HepG2 (cell line): ENCODE results near the gene ADAMTS20. TPM values are rescaled to one million over a fixed set of nuclear protein-coding genes. Genes with fewer than 3 reads are reported as not detected.

Source experiments
- ATAC-seq: fragments of 200-7000 bp; cut with Tn5 transposase; 3 replicates; pipeline ENCODE4 v1.9.1; 2020; ENCODE audit warnings: mild to moderate bottlenecking, moderate library complexity
- BruUV-seq: library from RNA; stranded (reverse); fragments of 400-500 nt; replicated peaks from 2 replicates; lab custom pipeline; 2021; lab: Mats Ljungman, UMichigan
- CTCF ChIA-PET: fragments of 300-600 bp; formaldehyde crosslinking; extraction: SDS; loops from one replicate; lab custom pipeline; 2021; ENCODE audit warnings: low total read pairs, inconsistent platforms, low intra/inter-chr PET ratio; lab: Yijun Ruan, JAX
- POLR2A ChIA-PET: fragments of 350-600 bp; sonication (Branson Sonifier 250); formaldehyde crosslinking; loops from one replicate; lab custom pipeline; 2020; ENCODE audit warnings: antibody characterized with exemption, inconsistent platforms; lab: Yijun Ruan, JAX
- DNase-seq: peaks from one replicate; pipeline ENCODE4 v3.0.0-alpha.2; 2015; ENCODE audit warnings: low spot score
- FAIRE-seq: peaks from 3 replicates; lab custom pipeline; 2011; peaks lifted over from hg19 to GRCh38; lab: Jason Lieb, UNC
- H2AFZ ChIP-seq: one replicate; pipeline ENCODE4 v1.6.1; 2011; ENCODE audit warnings: low read length, inconsistent platforms
- H3K27ac ChIP-seq: fragments of 300-600 bp; 3 replicates; pipeline ENCODE4 v1.8.0; 2011; ENCODE audit warnings: mixed run types, mild to moderate bottlenecking, mixed read lengths, low read length, inconsistent platforms; ENCODE audit not compliant: insufficient read depth; ENCODE audit errors: extremely low read length
- H3K27me3 ChIP-seq, 2 experiments: fragments of 200-600 bp in 1 of 2; 2 replicates in 1 of 2; 3 replicates in 1 of 2; pipeline versions ENCODE4 v1.6.0 to v1.8.0; 2011; ENCODE audit warnings: low read length in 2 of 2, mild to moderate bottlenecking in 2 of 2, moderate library complexity in 2 of 2, inconsistent platforms in 1 of 2; ENCODE audit not compliant: insufficient read depth in 2 of 2, control insufficient read depth in 1 of 2
- H3K36me3 ChIP-seq, 2 experiments: fragments of 200-600 bp in 1 of 2; replicated peaks in 1 of 2; 2 replicates in 1 of 2; 3 replicates in 1 of 2; pipeline versions ENCODE4 v1.5.1 to v1.8.0; 2011; ENCODE audit warnings: low read length in 2 of 2, inconsistent platforms in 1 of 2; ENCODE audit not compliant: insufficient read depth in 2 of 2, control insufficient read depth in 1 of 2
- H3K4me1 ChIP-seq: 2 replicates; pipeline ENCODE4 v1.5.1; 2012; ENCODE audit warnings: low read length, inconsistent platforms; ENCODE audit not compliant: insufficient read depth
- H3K4me2 ChIP-seq: 2 replicates; pipeline ENCODE4 v1.6.0; 2011; ENCODE audit warnings: low read depth, low read length, inconsistent platforms
- H3K4me3 ChIP-seq, 3 experiments: fragments of 200-600 bp in 1 of 3; sonication (generic), shearing (Covaris generic) in 1 of 3; replicated peaks in 1 of 3; 2 replicates each; pipeline ENCODE4 v1.5.1; 2011 to 2016; ENCODE audit warnings: low read length in 3 of 3, inconsistent platforms in 2 of 3, low read depth in 2 of 3, mild to moderate bottlenecking in 2 of 3, control low read depth in 1 of 3, mixed read lengths in 1 of 3; ENCODE audit not compliant: insufficient read depth in 1 of 3
- H3K79me2 ChIP-seq: one replicate; pipeline ENCODE4 v1.6.1; 2011; ENCODE audit warnings: low read length, inconsistent platforms; ENCODE audit not compliant: insufficient read depth
- H3K9ac ChIP-seq: 2 replicates; pipeline ENCODE4 v1.6.0; 2011; ENCODE audit warnings: mild to moderate bottlenecking, low read depth, low read length, inconsistent platforms; ENCODE audit not compliant: insufficient read depth
- H3K9me3 ChIP-seq: 2 replicates; pipeline ENCODE4 v1.5.1; 2012; ENCODE audit warnings: mild to moderate bottlenecking, low read length
- H4K20me1 ChIP-seq: 2 replicates; pipeline ENCODE4 v1.6.0; 2011; ENCODE audit warnings: inconsistent platforms, mild to moderate bottlenecking, low read length, moderate library complexity; ENCODE audit not compliant: insufficient read depth
- CREM ChIP-seq, 2 experiments: sonication (generic) in 1 of 2; formaldehyde crosslinking in 1 of 2; IDR thresholded peaks; 2 replicates each; pipeline versions ENCODE4 v1.4.0 to v1.6.1; 2016 to 2020; ENCODE audit warnings: antibody characterized with exemption in 1 of 2, mild to moderate bottlenecking in 1 of 2, missing genetic modification reagents in 1 of 2
- ERF ChIP-seq: IDR thresholded peaks from 2 replicates; pipeline ENCODE4 v1.6.1; 2018; ENCODE audit warnings: missing biosample characterization, missing genetic modification reagents
- GLI4 ChIP-seq: sonication (generic); formaldehyde crosslinking; IDR thresholded peaks from 2 replicates; pipeline ENCODE4 v1.5.1; 2020; ENCODE audit warnings: missing genetic modification reagents, mild to moderate bottlenecking, moderate library complexity, borderline replicate concordance
- HDAC2 ChIP-seq: sonication (generic); formaldehyde crosslinking; IDR thresholded peaks from 2 replicates; pipeline ENCODE4 v1.4.0; 2020; ENCODE audit warnings: missing genetic modification reagents
- KDM2A ChIP-seq: sonication (generic); formaldehyde crosslinking; IDR thresholded peaks from 2 replicates; pipeline ENCODE4 v1.4.0; 2020; ENCODE audit warnings: low read depth, missing genetic modification reagents, borderline replicate concordance
- KDM3A ChIP-seq: IDR thresholded peaks from 2 replicates; pipeline ENCODE4 v1.6.1; 2018; ENCODE audit warnings: low read depth, missing compliant biosample characterization
- NR3C1 ChIP-seq: sonication (generic); formaldehyde crosslinking; IDR thresholded peaks from 2 replicates; pipeline ENCODE4 v1.4.0; 2020; ENCODE audit warnings: missing genetic modification reagents
- RXRA ChIP-seq: sonication (generic); formaldehyde crosslinking; IDR thresholded peaks from 2 replicates; pipeline ENCODE4 v1.5.1; 2020; ENCODE audit warnings: missing genetic modification reagents
- RXRB ChIP-seq: IDR thresholded peaks from 2 replicates; pipeline ENCODE4 v1.6.1; 2016; ENCODE audit warnings: borderline replicate concordance, missing genetic modification reagents, missing compliant biosample characterization
- TCF7L2 ChIP-seq: IDR thresholded peaks from 2 replicates; pipeline ENCODE4 v1.6.1; 2011; ENCODE audit warnings: mild to moderate bottlenecking, low read depth, low read length, moderate library complexity
- TP53 ChIP-seq: sonication (generic); formaldehyde crosslinking; conservative IDR thresholded peaks from 2 replicates; pipeline ENCODE4 v1.4.0; 2020; ENCODE audit warnings: missing genetic modification reagents
- ZEB1 ChIP-seq: IDR thresholded peaks from 2 replicates; pipeline ENCODE4 v1.6.1; 2012; ENCODE audit warnings: mild to moderate bottlenecking, low read depth, inconsistent platforms; ENCODE audit not compliant: insufficient replicate concordance
- ZMYM3 ChIP-seq: sonication (generic); formaldehyde crosslinking; IDR thresholded peaks from 2 replicates; pipeline ENCODE4 v1.5.1; 2020; ENCODE audit warnings: mild to moderate bottlenecking, missing genetic modification reagents
- ZNF550 ChIP-seq: sonication (generic); formaldehyde crosslinking; IDR thresholded peaks from 2 replicates; pipeline ENCODE4 v1.4.0; 2020; ENCODE audit warnings: mild to moderate bottlenecking, missing genetic modification reagents, borderline replicate concordance
- ZNF737 ChIP-seq: sonication (generic); formaldehyde crosslinking; IDR thresholded peaks from 2 replicates; pipeline ENCODE4 v1.5.0; 2020; ENCODE audit warnings: missing genetic modification reagents, mild to moderate bottlenecking, borderline replicate concordance
- ZNF782 ChIP-seq: sonication (generic); formaldehyde crosslinking; IDR thresholded peaks from 2 replicates; pipeline ENCODE4 v1.4.0; 2020; ENCODE audit warnings: missing genetic modification reagents, mild to moderate bottlenecking, borderline replicate concordance
- ZNF788 ChIP-seq: sonication (generic); formaldehyde crosslinking; IDR thresholded peaks from 2 replicates; pipeline ENCODE4 v1.5.0; 2020; ENCODE audit warnings: mild to moderate bottlenecking, missing genetic modification reagents, borderline replicate concordance
- ZNF850 ChIP-seq: sonication (generic); formaldehyde crosslinking; conservative IDR thresholded peaks from 2 replicates; pipeline ENCODE4 v1.9.0; 2021; ENCODE audit warnings: mild to moderate bottlenecking, missing genetic modification reagents
- ZSCAN22 ChIP-seq: sonication (generic); formaldehyde crosslinking; IDR thresholded peaks from 2 replicates; pipeline ENCODE4 v1.4.0; 2020; ENCODE audit warnings: mild to moderate bottlenecking, missing genetic modification reagents
- WGBS: methylation state at CpG from one replicate; pipeline ENCODE4 v1.1.6; 2017; ENCODE audit warnings: low lambda C conversion rate; 5-methylcytosine and 5-hydroxymethylcytosine counted together
- in situ Hi-C: cut with HindIII; loops from 2 replicates; pipeline ENCODE4 v1.10.0; 2017; ENCODE audit warnings: low pct_unique_long_range_greater_than_20kb; ENCODE audit not compliant: extremely low pct_ligation_motif_present
- intact Hi-C: fragments of 100-400 bp; cut with micrococcal nuclease; formaldehyde crosslinking; loops from one replicate; pipeline ENCODE4 v1.10.0; 2022; ENCODE audit not compliant: unreplicated experiment
- polyA plus RNA-seq, 8 experiments: library from polyadenylated mRNA; depleted of rRNA in 3 of 8; stranded (reverse) in 7 of 8; unstranded in 1 of 8; fragments of >200 nt; fragmentation: Illumina TruSeq in 4 of 8; extraction: Trizol in 4 of 8; gene quantifications; 2 replicates each; pipeline versions ENCODE4 v1.2.1 to v1.2.3, GENCODE V29; 2011 to 2016; ENCODE audit warnings: low read depth in 4 of 8, missing spikeins in 1 of 8, mixed read lengths in 1 of 8; ENCODE audit not compliant: insufficient read depth in 1 of 8
- total RNA-seq, 5 experiments: library from RNA; depleted of rRNA; stranded (reverse); fragments of >200 nt; fragmentation: Illumina TruSeq; extraction: Trizol; gene quantifications; 2 replicates each; pipeline ENCODE4 v1.2.3, GENCODE V29; 2016; ENCODE audit warnings: low read depth in 1 of 5

The ADAMTS20 gene
- total and polyA plus RNA-seq, 2 of the 13 experiments (the other 11 are each of a cell fraction or from before 2014, with no cell fraction given) = not detected

GRCh38 chr12:43307126-43307525 is 244.9 kb downstream of the ADAMTS20 start:
- Histone ChIP-seq H3K9me3 (no peaks in the 10 kb centered on the region), H3K4me3 (no peak overlapping the region), H3K79me2 (no peaks in the 10 kb centered on the region), H3K27me3 (no peaks in the 10 kb centered on the region), H3K36me3 (no peaks in the 10 kb centered on the region), H3K9ac (no peak overlapping the region), H2AFZ (no peak overlapping the region), H3K4me1 (no peaks in the 10 kb centered on the region), H3K4me2 (no peak overlapping the region), H3K27ac (no peak overlapping the region), H4K20me1 (no peaks in the 10 kb centered on the region)
- POLR2A ChIA-PET = no interaction called here
- 5% methylated on average over 2 of the region's 2 CpGs for WGBS
- TF ChIP-seq ZNF550 (no peak), ZEB1 (no peak), ERF (CRISPR knock-in tag) (no peak), RXRA (no peak), TCF7L2 (no peak), NR3C1 (CRISPR knock-in tag) (no peak), KDM3A (no peak), GLI4 (CRISPR knock-in tag) (no peak), RXRB (no peak), ZSCAN22 (CRISPR knock-in tag) (no peak), ZNF788 (CRISPR knock-in tag) (no peak), KDM2A (CRISPR knock-in tag) (no peak), TP53 (CRISPR knock-in tag) (no peak), ZMYM3 (CRISPR knock-in tag) (no peak), ZNF782 (no peak), ZNF737 (CRISPR knock-in tag) (no peak), ZNF850 (CRISPR knock-in tag) (no peak), HDAC2 (CRISPR knock-in tag) (no peak), CREM (IDR thresholded peaks at IDR 0.05) (no peak), CREM (CRISPR knock-in tag; IDR thresholded peaks at IDR 0.05) (no peak)
- no TSS peak for BruUV-seq
- no peak for ATAC-seq
- in situ Hi-C loops = no loop called here
- FAIRE-seq = no peak
- CTCF ChIA-PET = no interaction called here
- DNase-seq = no peak
- intact Hi-C loops = no loop called here
